IgD-negative memory B cell (primary cell): ENCODE results near the gene NCSTN. TPM values are rescaled to one million over a fixed set of nuclear protein-coding genes. Genes with fewer than 3 reads are reported as not detected.

Experiments
- H3K27ac Mint-ChIP-seq, 3 donors: one replicate each; pipeline ENCODE4 v1.8.0; 2020 to 2022; ENCODE audit warnings: mild to moderate bottlenecking in 3 of 3, mixed read lengths in 3 of 3, moderate library complexity in 1 of 3
- H3K27me3 Mint-ChIP-seq: one replicate; pipeline ENCODE4 v1.8.0; 2021; ENCODE audit warnings: mixed read lengths
- H3K36me3 Mint-ChIP-seq: one replicate; pipeline ENCODE4 v1.8.0; 2020; ENCODE audit warnings: mild to moderate bottlenecking, mixed read lengths
- H3K4me1 Mint-ChIP-seq, 3 donors: one replicate each; pipeline ENCODE4 v1.8.0; 2020 to 2022; ENCODE audit warnings: mixed read lengths in 3 of 3, mild to moderate bottlenecking in 1 of 3
- H3K4me3 Mint-ChIP-seq, 4 donors: one replicate each; pipeline ENCODE4 v1.8.0; 2020 to 2022; ENCODE audit warnings: mild to moderate bottlenecking in 4 of 4, mixed read lengths in 4 of 4, moderate library complexity in 3 of 4
- H3K9me3 Mint-ChIP-seq, 3 donors: one replicate each; pipeline ENCODE4 v1.8.0; 2020 to 2021; ENCODE audit warnings: mixed read lengths in 3 of 3, mild to moderate bottlenecking in 1 of 3
- polyA plus RNA-seq: library from polyadenylated mRNA; unstranded; fragments of 300-500 nt; fragmentation: Illumina TruSeq; gene quantifications from one replicate; pipeline ENCODE4 v1.2.3, GENCODE V29; 2021

NCSTN gene
- polyA plus RNA-seq, 1 donor from 2014 or later = 66.0 TPM

DNA sequence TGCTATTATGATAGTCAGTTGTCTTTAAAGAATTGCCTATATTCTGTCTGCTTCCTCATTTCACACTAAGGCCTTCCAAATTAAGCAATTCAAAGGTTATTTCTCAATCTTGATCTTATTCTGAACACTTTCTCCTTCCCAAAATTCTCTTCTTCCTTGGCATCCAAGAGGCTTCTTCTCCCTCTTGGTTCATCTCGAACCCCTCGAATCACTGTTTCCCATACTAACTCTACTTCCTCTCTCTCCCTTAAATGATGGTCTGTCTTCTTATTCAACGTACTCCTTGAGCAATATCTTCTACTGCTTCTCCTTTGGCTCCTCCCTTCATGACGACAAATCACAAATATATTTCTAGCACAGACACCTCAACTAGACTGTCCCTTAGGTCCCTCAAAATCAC is 4.6 kb upstream of the NCSTN start:
- Mint-ChIP-seq H3K9me3 (no peaks in the 10 kb centered on the region), H3K4me3 (peak overlapping the region in 1 of 4 donors; percentile 5), H3K36me3 (peaks cover 6% of the 10 kb centered on the region)

DNA sequence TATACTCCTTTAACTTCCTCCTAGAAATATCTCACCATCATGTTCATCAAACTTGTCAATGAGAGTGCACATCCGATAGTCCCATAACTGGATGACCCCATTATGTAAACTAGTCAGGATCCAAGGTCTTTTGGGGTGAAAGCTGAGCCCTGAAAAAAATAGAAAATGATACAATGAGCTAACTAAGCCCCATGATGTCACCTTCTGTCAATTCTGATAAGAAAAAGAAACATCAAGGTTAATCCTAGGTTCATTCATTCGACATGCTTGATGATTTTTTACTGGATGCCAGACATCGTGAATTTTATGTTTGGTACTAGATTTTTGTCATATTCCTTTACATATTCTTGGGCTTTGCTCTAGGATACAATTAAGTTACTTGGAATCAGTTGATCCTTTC is 3.0 kb upstream of the NCSTN start:
- Mint-ChIP-seq H3K4me1 (peaks cover 28 to 54% (median 36%) of the 10 kb centered on the region in 3 donors), H3K27ac (peak overlapping the region; percentile 19 to 100 (median 100)), H3K4me3 (peak overlapping the region in 1 of 4 donors; percentile 100), H3K9me3 (no peaks in the 10 kb centered on the region), H3K27me3 (no peaks in the 10 kb centered on the region), H3K36me3 (peaks cover 6% of the 10 kb centered on the region)

More for the DNA sequence above, 4.6 kb upstream of the NCSTN start:
- Mint-ChIP-seq H3K27ac (peak overlapping the region in 2 of 3 donors; percentile 36 to 100), H3K4me1 (peaks cover 23 to 42% (median 26%) of the 10 kb centered on the region in 3 donors), H3K27me3 (no peaks in the 10 kb centered on the region)

DNA sequence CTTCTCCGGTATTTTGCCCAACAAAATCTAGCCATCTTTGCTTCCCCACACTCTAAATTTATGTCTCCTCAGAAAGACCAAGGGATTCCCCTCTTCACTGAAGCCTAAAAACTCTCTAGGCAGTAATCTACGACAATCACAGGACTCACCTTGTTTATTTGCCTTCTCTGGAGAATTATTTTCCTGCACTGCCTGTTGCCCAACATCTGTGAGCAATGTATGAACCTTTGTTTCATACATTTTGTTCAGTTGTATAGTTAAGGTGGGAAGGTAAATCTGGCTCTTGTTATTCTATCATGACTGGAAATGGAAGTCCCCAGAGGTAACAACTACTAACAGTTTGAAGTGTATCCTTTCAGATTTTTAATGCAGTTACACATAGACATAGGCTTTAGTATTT is 2.3 kb upstream of the NCSTN start:
- Mint-ChIP-seq H3K36me3 (peaks cover 6% of the 10 kb centered on the region), H3K9me3 (no peaks in the 10 kb centered on the region), H3K4me3 (peak overlapping the region in 3 of 4 donors; percentile 13 to 100 (median 99)), H3K27me3 (no peaks in the 10 kb centered on the region), H3K4me1 (peaks cover 28 to 54% (median 36%) of the 10 kb centered on the region in 3 donors), H3K27ac (peak overlapping the region; percentile 63 to 100 (median 100))

DNA sequence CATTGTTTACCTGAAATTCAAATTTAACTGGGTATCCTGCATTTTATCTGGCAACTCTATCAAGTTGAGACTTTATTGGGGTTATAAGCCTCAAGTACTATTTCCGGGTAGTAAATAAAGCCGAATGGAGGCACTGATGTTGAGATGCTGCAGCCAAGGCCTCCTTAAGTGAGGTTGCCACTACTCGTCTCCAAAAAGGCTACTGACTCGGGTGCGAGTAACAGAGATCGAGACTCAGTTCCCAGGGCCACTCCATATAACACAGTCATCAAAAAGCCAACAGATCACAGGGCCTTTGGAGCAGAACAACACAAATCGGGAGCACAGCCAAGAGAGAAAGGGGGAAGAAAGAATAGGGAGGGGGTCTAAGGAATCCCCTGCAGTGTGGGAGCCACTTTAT is 657 bp upstream of the NCSTN start:
- H3K9me3 Mint-ChIP-seq = no peaks in the 10 kb centered on the region

DNA sequence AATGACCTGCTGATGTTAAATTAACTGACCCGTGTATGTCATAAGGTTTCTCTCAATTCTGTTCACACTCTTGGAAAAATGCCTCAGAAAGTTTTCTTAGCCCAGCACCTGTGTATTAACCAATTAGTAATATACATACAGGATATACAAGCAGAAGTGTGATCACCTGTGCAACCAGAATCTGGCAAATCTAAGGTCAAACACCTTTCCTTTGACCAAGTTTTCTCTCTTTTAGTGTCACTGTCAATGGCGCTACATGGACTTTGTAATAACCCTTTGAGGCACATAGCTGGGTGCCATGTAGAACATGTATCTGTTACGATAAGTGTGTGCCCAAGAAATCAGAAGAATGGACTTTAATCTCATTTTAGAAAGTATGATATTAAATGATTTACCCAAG is 1.1 kb downstream of the NCSTN start:
- Mint-ChIP-seq H3K27ac (peak overlapping the region; percentile 99 to 100 (median 100)), H3K9me3 (no peaks in the 10 kb centered on the region), H3K4me1 (peaks cover 37 to 53% (median 46%) of the 10 kb centered on the region in 3 donors), H3K27me3 (no peaks in the 10 kb centered on the region), H3K36me3 (peaks cover 6% of the 10 kb centered on the region), H3K4me3 (peak overlapping the region; percentile 99 to 100 (median 100))

More for the DNA sequence above, 657 bp upstream of the NCSTN start:
- peaks cover 37 to 63% (median 50%) of the 10 kb centered on the region in 3 donors for H3K4me1 Mint-ChIP-seq
- H3K27me3 Mint-ChIP-seq = no peaks in the 10 kb centered on the region
- H3K27ac Mint-ChIP-seq = peak overlapping the region; percentile 99 to 100 (median 100)
- H3K36me3 Mint-ChIP-seq = peaks cover 6% of the 10 kb centered on the region
- peak overlapping the region; percentile 99 to 100 (median 100) for H3K4me3 Mint-ChIP-seq

DNA sequence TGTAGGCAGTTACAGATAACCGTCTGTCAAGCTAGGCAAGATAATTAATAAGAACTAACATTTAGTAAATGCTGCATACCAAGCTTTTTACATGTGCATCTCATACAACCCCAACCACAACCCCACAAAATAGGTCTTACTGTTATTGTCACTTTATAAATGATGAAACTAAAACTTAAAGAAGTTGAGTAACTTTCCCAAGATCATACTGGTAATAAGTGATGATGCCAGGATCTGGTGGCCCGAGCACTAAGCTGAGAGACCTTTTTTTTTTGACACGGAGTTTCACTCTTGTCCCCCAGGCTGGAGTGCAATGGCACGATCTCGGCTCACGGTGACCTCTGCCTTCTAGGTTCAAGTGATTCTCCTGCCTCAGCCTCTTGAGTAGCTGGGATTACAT is 1.8 kb downstream of the NCSTN start:
- no peaks in the 10 kb centered on the region for H3K27me3 Mint-ChIP-seq
- no peaks in the 10 kb centered on the region for H3K9me3 Mint-ChIP-seq
- H3K4me3 Mint-ChIP-seq = peak overlapping the region; percentile 68 to 100 (median 86)
- peak overlapping the region; percentile 71 to 100 (median 100) for H3K27ac Mint-ChIP-seq
- peaks cover 35 to 53% (median 46%) of the 10 kb centered on the region in 3 donors for H3K4me1 Mint-ChIP-seq
- peaks cover 6% of the 10 kb centered on the region for H3K36me3 Mint-ChIP-seq

DNA sequence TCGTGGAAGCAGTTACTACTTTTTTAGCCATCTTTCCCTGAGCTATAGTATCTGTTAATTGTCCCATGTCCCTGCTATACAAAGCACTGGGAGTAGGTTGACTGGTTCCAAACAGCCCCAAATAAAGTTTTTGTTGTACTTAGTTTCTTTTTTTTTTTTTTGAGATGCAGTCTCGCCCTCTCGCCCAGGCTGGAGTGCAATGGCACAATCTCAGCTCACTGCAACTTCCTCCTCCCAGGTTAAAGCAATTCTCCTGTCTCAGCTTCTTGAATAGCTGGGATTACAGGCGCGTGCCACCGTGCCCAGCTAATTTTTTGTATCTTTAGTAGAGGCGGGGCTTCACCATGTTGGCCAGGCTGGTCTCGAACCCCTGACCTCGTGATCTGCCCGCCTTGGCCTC is 3.3 kb downstream of the NCSTN start:
- H3K36me3 Mint-ChIP-seq = peaks cover 3% of the 10 kb centered on the region
- H3K9me3 Mint-ChIP-seq = no peaks in the 10 kb centered on the region
- H3K27ac Mint-ChIP-seq = peak overlapping the region; percentile 86 to 95 (median 94)
- no peaks in the 10 kb centered on the region for H3K27me3 Mint-ChIP-seq
- peak overlapping the region in 3 of 4 donors; percentile 84 to 90 (median 89) for H3K4me3 Mint-ChIP-seq
- peaks cover 26 to 39% (median 35%) of the 10 kb centered on the region in 3 donors for H3K4me1 Mint-ChIP-seq

DNA sequence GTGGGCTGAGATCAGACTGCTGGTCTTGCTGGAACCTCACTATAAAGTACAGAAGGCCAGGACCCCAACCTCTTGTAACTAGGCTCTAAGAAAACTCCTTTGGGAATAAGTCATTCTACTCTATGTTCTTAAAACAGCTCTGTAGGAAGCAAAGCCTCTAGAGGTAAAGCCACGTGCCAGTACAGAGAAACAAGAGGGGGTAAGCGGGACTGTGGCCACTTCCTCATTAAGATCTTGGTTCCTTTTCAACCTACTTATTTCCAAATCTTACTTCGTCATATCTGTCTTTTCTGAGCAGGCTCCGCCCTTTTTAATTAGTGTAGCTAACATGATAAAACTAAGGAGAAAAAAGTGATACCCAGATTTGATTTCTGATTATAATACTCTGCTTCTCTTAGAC is 3.8 kb downstream of the NCSTN start:
- peaks cover 3% of the 10 kb centered on the region for H3K36me3 Mint-ChIP-seq
- no peaks in the 10 kb centered on the region for H3K27me3 Mint-ChIP-seq
- H3K4me3 Mint-ChIP-seq = peak overlapping the region; percentile 3 to 90 (median 86)
- peaks cover 22 to 34% (median 32%) of the 10 kb centered on the region in 3 donors for H3K4me1 Mint-ChIP-seq
- H3K9me3 Mint-ChIP-seq = no peaks in the 10 kb centered on the region
- H3K27ac Mint-ChIP-seq = peak overlapping the region; percentile 86 to 95 (median 94)

DNA sequence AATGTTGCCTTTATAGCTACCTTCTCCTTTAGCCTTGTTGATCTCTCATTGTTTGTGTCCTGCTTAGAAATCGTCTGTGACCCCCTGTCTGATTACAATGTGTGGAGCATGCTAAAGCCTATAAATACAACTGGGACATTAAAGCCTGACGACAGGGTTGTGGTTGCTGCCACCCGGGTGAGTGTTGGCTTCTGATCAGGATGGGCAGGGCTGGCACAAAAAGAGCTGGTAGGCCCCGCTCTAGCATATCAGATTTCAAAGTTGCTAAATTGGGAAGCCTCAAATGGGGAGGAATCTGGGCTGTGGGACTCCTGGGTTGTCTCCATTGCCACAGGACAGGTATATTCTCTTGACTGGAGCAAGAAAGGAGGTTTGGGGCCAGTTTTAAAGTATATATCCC is 8.4 kb downstream of the NCSTN start:
- Mint-ChIP-seq H3K27ac (no peak overlapping the region), H3K27me3 (no peaks in the 10 kb centered on the region), H3K36me3 (peaks cover 7% of the 10 kb centered on the region), H3K4me1 (peaks cover 9 to 11% (median 9%) of the 10 kb centered on the region in 3 donors), H3K4me3 (no peak overlapping the region), H3K9me3 (no peaks in the 10 kb centered on the region)

DNA sequence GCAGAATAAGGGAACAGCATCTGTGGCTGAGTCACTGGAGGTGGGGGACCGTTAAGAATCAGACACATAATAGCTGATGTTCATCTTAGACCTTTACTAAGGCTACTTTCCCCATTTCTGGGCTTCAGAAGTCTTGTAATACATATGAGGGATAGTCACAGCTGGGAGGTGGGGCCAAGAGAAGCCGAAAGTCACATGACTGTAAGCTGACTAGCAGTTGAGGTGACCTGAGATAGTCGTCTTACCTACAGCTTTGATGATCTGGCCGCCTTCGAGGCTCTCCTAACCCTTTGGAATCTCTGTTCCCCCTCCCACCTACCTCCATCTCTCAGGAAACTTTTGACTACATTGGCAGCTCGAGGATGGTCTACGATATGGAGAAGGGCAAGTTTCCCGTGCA is 9.4 kb downstream of the NCSTN start:
- Mint-ChIP-seq H3K27me3 (no peaks in the 10 kb centered on the region), H3K9me3 (no peaks in the 10 kb centered on the region), H3K27ac (no peak overlapping the region), H3K4me1 (peaks cover 0 to 3% (median 0%) of the 10 kb centered on the region in 3 donors), H3K36me3 (peaks cover 7% of the 10 kb centered on the region), H3K4me3 (no peak overlapping the region)

DNA sequence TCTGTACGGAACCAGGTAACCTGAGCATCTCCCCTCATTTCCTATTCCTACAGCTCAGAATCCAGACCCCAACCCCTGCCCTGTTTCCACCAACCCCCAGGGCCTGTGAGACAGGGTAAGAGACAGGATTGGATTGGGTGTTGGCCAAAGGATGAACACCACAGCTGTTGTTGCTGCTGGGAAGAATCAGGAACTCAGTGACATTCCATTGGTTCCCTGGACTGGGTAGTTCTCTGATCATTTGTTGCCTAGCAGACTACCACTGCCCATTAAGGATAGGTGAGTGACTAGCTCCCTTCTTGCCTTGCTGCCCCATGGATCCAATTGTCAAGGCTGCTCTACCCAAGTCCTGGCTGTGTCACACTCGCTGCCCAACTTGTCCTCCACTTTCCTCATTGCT is 10.0 kb downstream of the NCSTN start:
- H3K27me3 Mint-ChIP-seq = no peaks in the 10 kb centered on the region
- H3K9me3 Mint-ChIP-seq = no peaks in the 10 kb centered on the region
- no peaks in the 10 kb centered on the region for H3K4me1 Mint-ChIP-seq
- H3K4me3 Mint-ChIP-seq = peak overlapping the region in 1 of 4 donors; percentile 39
- H3K36me3 Mint-ChIP-seq = peaks cover 7% of the 10 kb centered on the region
- H3K27ac Mint-ChIP-seq = peak overlapping the region in 1 of 3 donors; percentile 14

DNA sequence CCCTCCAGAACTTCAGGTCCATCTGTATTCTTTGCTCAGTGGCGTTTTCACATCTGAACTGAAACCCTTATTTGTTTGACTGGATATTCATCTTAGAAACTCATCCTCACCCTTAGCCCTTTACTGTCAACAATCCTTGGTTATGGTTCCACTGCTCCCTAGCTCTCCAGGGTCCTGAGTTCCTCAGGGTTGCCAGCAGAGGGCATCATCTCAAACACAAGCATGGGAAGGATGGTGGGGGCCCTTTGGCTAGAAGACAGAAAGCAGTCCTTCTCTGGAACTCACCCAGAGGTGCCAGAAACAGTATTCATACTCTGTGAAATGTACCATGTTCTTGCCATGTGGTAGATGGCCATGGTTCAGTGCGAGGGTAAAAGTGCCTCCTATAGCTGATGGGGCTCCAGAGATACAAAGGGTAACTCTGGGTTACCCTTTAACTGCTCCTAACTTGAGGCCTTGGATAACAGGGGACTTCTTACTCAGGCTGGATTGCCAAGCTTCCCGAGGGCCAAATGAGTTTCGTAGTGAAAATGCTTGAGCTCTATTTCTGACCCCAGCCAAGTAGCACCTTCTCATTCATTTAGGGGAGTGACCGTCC is 11.3 kb downstream of the NCSTN start:
- peaks cover 7% of the 10 kb centered on the region for H3K36me3 Mint-ChIP-seq
- H3K9me3 Mint-ChIP-seq = no peaks in the 10 kb centered on the region
- no peaks in the 10 kb centered on the region for H3K4me1 Mint-ChIP-seq
- H3K4me3 Mint-ChIP-seq = no peak overlapping the region
- H3K27me3 Mint-ChIP-seq = no peaks in the 10 kb centered on the region
- H3K27ac Mint-ChIP-seq = no peak overlapping the region

DNA sequence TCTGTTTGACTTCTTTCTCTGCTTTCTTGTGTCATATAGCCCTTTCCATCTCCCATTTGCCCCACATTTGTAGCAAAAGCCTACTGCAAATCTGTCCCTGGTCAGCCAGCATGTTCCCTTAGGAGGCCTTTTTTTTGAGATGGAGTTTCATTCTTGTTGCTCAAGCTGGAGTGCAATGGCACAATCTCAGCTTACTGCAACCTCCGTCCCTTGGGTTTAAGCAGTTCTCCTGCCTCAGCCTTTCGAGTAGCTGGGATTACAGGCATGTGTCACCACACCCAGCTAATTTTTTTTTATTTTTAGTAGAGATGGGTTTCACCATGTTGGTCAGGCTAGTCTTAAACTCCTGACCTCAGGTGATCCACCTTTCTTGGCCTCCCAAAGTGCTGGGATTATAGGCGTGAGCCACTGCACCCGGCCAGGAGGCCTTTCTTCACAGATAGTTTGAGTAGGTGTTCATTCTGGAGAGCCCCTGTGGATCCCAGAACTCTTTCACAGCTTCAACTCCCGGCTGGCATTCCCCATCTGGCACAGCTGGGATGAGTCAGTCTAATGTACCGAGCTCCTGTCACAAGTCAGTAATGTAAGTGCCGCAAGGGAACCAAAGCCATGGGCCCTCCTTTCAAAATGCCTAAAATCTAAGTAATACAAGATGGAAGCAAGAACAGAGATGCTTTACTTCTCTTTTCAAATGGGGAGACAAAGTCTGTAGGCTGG is 14.3 kb downstream of the NCSTN start:
- H3K27me3 Mint-ChIP-seq = no peaks in the 10 kb centered on the region
- no peaks in the 10 kb centered on the region for H3K4me1 Mint-ChIP-seq
- H3K27ac Mint-ChIP-seq = peak overlapping the region in 1 of 3 donors; percentile 74
- H3K9me3 Mint-ChIP-seq = no peaks in the 10 kb centered on the region
- no peak overlapping the region for H3K4me3 Mint-ChIP-seq
- peaks cover 7% of the 10 kb centered on the region for H3K36me3 Mint-ChIP-seq

DNA sequence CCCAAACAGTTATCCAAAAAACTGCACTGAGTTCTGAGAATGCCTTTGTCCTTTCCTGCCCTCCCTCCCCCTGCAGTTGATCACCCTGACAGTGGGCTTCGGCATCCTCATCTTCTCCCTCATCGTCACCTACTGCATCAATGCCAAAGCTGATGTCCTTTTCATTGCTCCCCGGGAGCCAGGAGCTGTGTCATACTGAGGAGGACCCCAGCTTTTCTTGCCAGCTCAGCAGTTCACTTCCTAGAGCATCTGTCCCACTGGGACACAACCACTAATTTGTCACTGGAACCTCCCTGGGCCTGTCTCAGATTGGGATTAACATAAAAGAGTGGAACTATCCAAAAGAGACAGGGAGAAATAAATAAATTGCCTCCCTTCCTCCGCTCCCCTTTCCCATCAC is 14.9 kb downstream of the NCSTN start:
- Mint-ChIP-seq H3K4me3 (no peak overlapping the region), H3K27ac (no peak overlapping the region), H3K36me3 (peaks cover 3% of the 10 kb centered on the region), H3K9me3 (no peaks in the 10 kb centered on the region), H3K27me3 (no peaks in the 10 kb centered on the region), H3K4me1 (no peaks in the 10 kb centered on the region)

DNA sequence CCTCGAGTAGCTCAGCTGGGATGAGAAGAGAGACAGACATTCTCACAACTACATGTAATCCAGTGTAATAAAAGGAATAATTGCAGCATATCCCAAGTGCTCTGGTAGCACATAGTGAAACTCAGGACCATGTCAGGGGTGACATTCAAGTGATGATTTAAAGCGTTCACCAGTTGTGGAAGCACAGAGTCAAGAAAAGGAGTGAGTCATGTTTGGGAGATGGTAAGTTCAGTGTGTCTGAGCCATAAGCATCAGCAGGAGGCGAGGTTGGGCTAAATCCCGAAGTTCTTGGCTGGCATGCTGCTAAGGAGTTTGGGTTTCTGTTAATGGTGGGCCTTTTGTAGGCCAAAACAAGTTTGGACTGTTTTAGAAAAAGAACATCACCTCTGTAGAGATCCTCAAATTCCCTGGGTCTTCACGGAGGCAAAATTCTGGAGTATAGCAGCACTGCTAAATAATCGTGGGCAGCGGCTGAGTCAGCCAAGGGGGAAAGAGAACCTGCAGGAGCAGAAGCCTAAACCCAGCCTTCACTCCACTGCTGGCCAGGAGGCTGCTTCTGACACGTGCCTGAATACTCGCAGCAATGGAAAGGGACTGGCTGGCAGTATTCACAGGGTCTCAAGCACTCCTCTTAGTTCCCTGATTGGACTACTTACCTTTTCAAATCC is 16.5 kb downstream of the NCSTN start:
- Mint-ChIP-seq H3K36me3 (peaks cover 3% of the 10 kb centered on the region), H3K27me3 (no peaks in the 10 kb centered on the region), H3K27ac (no peak overlapping the region), H3K4me1 (no peaks in the 10 kb centered on the region), H3K9me3 (no peaks in the 10 kb centered on the region), H3K4me3 (no peak overlapping the region)
